Erythroblast (primary cell): ENCODE data around the gene OR8B8.

Source experiments
- GATA1 ChIP-seq: IDR thresholded peaks from 2 replicates; pipeline ENCODE4 v1.6.1; 2011; ENCODE audit warnings: low read depth, mild to moderate bottlenecking, control low read depth, low read length, moderate library complexity
- POLR2A ChIP-seq: IDR thresholded peaks from 2 replicates; pipeline ENCODE4 v1.6.1; 2011; ENCODE audit warnings: mild to moderate bottlenecking, low read length

GRCh38 chr11:124409906-124410305 is 35.6 kb downstream of the OR8B8 start:
- TF ChIP-seq POLR2A (no peak), GATA1 (no peak)
